Neural cell (in vitro differentiated cells): Measurements from ENCODE around the gene BUD23.

Source experiments
- CTCF ChIP-seq: fragments of 450-650 bp; IDR thresholded peaks from 2 replicates; pipeline ENCODE4 v1.5.1; 2014; ENCODE audit warnings: antibody characterized with exemption, mild to moderate bottlenecking, moderate library complexity; ENCODE audit not compliant: poor library complexity, severe bottlenecking
- EP300 ChIP-seq: fragments of 450-650 bp; conservative IDR thresholded peaks from 2 replicates; pipeline ENCODE4 v1.6.1; 2014; ENCODE audit warnings: antibody characterized with exemption, mild to moderate bottlenecking, moderate library complexity; ENCODE audit not compliant: poor library complexity, severe bottlenecking
- EZH2 ChIP-seq: fragments of 200-600, 300-800 bp; shearing (Covaris generic), sonication (generic); IDR thresholded peaks from 2 replicates; pipeline ENCODE4 v1.6.1; 2014; ENCODE audit warnings: antibody characterized with exemption, low read length, borderline replicate concordance, mild to moderate bottlenecking; ENCODE audit not compliant: insufficient read depth, poor library complexity, severe bottlenecking
- MXI1 ChIP-seq: fragments of 450-650 bp; conservative IDR thresholded peaks from 2 replicates; pipeline ENCODE4 v1.6.1; 2014; ENCODE audit warnings: antibody characterized with exemption, mild to moderate bottlenecking; ENCODE audit not compliant: poor library complexity, severe bottlenecking
- POLR2AphosphoS5 ChIP-seq: IDR thresholded peaks from 2 replicates; pipeline ENCODE4 v1.6.1; 2012
- RAD21 ChIP-seq: fragments of 450-650 bp; conservative IDR thresholded peaks from 2 replicates; pipeline ENCODE4 v1.6.1; 2014; ENCODE audit warnings: antibody characterized with exemption, mild to moderate bottlenecking, moderate library complexity
- REST ChIP-seq: IDR thresholded peaks from 2 replicates; pipeline ENCODE4 v1.6.1; 2012; ENCODE audit warnings: borderline replicate concordance
- SMC3 ChIP-seq: fragments of 450-650 bp; conservative IDR thresholded peaks from 2 replicates; pipeline ENCODE4 v1.6.1; 2014; ENCODE audit warnings: antibody characterized with exemption, mild to moderate bottlenecking, moderate library complexity; ENCODE audit not compliant: poor library complexity
- TAF1 ChIP-seq: IDR thresholded peaks from 2 replicates; pipeline ENCODE4 v1.6.1; 2012; ENCODE audit warnings: low read depth

GRCh38 chr7:73717991-73718405 lies 34.6 kb downstream of the BUD23 start:
- TF ChIP-seq EZH2 (no peak), CTCF (no peak), REST (no peak), RAD21 (no peak), POLR2AphosphoS5 (no peak), EP300 (no peak), TAF1 (no peak), SMC3 (no peak), MXI1 (no peak)
